Coronary artery (tissue), 2 donors: ENCODE data around the gene NHS.

ENCODE experiments used
- DNase-seq: peaks from one replicate; pipeline ENCODE4 v3.0.0-alpha.2; 2017; ENCODE audit warnings: low spot score
- H3K27ac ChIP-seq, 2 donors: fragments of 200-600 bp; sonication (generic); one replicate each; pipeline ENCODE4 v1.5.1; 2016 to 2019
- H3K4me3 ChIP-seq: fragments of 200-600 bp; sonication (generic); 2 replicates; pipeline ENCODE4 v1.5.1; 2016; ENCODE audit warnings: mild to moderate bottlenecking, moderate library complexity
- TF ChIP-seq, protein P1 (sequence below): fragments of 200-600 bp; sonication (generic); IDR thresholded peaks from one replicate; pipeline ENCODE4 v1.5.1; 2019; ENCODE audit warnings: antibody characterized with exemption

NHS gene

DNA sequence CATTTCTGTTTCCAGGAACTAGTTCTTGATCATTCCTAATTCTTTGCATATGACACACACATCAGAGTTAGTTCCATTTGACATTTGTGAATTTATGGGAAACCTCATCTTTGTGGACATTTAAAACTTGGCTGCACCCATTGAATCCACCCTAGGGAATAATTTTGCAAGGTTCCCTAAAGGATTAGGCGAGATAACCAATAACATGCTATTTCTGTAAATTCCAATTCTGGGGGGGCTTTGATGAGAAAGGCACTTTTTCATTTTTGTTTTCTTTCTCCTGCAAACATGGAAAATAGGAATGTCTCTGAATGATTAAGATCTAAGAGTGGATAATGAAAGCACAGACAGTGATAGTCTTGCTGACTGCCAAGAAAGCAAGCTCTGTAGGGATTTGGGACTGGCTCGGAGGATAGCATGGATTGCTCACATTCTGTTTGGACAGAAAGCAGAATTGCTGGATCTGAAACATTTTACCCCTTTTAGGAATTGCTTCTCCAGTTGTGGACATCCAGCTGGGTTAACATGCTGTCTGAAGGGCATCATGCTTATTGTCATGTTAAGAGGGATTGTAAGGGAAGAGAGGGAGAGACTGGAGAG is 145.1 kb downstream of the NHS start:
- no peak for DNase-seq
- TF ChIP-seq, protein P1, sequence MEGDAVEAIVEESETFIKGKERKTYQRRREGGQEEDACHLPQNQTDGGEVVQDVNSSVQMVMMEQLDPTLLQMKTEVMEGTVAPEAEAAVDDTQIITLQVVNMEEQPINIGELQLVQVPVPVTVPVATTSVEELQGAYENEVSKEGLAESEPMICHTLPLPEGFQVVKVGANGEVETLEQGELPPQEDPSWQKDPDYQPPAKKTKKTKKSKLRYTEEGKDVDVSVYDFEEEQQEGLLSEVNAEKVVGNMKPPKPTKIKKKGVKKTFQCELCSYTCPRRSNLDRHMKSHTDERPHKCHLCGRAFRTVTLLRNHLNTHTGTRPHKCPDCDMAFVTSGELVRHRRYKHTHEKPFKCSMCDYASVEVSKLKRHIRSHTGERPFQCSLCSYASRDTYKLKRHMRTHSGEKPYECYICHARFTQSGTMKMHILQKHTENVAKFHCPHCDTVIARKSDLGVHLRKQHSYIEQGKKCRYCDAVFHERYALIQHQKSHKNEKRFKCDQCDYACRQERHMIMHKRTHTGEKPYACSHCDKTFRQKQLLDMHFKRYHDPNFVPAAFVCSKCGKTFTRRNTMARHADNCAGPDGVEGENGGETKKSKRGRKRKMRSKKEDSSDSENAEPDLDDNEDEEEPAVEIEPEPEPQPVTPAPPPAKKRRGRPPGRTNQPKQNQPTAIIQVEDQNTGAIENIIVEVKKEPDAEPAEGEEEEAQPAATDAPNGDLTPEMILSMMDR = no peak
- Histone ChIP-seq H3K27ac (peak overlapping the region; percentile 11 to 53), H3K4me3 (no peak overlapping the region)

DNA sequence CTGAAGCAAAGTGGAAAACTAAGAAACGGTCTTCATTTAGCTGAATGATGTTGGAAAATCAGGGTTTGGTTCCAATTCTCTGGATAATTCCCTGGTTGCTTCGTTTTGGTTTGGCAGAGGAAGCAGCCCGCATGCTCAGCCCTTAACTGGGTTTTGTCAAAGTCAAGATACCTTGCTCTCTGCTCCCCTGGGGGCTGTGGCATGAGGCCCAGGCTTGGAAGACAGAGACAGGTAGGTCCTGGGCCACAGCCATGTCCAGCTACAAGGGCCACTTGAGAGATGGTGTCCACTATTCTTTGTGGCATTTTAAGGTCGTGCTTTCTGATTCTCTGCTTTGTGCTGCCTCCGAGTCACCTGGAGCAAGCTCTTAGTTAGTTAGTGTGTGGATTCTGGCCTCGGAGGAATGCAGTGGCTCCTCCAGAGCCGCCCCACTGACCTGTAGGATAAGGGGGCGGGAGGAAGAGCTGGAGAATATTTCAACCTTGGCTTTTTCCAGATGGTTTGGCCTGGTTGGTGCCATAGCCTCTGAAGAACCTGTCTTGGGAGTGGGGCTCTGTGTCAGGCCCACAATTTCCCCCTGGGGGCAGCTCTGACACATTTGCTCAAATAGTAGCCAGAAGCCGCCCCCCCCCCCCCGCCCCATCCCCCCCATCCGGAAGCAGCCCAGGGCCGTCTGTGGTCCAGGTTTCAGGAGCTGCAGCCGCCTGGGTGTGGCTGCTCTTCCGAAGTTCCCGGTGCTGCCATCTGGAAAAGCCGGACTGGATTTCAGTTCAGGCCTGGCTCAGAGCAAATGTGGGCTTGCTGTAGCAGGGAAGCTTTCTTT is 147.1 kb downstream of the NHS start:
- DNase-seq = no peak
- Histone ChIP-seq H3K27ac (no peak overlapping the region), H3K4me3 (no peak overlapping the region)
- TF ChIP-seq, protein P1 = no peak

DNA sequence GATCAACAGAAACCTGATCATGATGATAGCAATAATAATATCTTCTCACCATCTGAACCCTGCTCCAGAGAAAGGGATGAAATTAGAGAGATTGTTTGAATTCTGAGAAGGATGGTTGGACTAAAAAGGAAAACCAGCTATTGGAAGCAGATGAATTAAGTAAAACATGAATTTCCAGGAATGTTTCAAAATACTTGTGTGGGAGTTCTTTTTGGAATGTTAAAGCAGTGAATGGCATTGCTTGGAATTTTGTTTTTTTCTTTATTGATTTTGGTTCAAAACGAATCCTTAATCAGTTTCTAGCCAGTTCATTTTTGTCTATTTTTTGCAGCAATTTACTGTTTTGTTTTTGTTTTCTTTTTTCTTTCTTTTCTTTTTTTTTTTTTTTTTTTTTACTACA is 150.3 kb downstream of the NHS start:
- TF ChIP-seq, protein P1 = no peak
- DNase-seq = no peak
- no peak overlapping the region for H3K27ac ChIP-seq
- H3K4me3 ChIP-seq = no peak overlapping the region

DNA sequence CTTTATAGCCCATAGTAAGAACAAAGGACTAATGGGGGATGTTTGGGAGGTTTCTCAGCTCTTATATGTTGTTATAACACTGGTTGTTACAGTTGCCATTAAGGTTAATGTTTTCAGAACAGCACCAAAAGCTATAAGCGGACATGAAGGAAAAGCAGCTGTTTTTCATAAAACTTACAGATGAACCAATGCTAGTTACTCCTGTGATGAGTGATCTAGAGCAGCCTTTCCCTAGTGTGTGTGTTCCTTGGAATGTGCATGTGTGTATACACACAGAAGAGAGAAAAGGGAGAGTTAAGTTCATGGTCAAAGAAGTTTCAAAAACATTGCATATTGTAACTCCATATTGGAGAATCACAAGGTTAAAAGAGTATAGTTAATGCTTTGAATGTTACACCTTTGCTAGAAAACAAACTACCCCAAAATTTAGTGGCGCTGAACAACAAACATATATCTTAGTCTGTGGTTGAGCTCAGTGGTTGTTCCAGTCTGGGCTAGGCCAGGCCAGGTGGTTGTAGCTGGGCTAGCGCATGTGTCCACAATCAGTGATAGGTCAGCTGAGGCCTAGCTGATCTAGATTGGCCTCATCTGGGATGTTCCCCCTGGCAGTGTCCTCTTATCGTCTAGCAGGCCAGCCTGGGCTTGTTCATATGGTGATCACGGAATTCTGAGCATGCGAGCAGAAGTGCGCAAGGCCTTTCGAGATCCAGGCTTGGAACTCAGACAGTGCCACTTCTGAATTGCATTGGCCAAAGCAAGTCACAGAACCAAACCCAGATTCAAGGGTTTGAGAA is 151.0 kb downstream of the NHS start:
- H3K27ac ChIP-seq = no peak overlapping the region
- H3K4me3 ChIP-seq = no peak overlapping the region
- DNase-seq = no peak
- TF ChIP-seq, protein P1 = no peak

DNA sequence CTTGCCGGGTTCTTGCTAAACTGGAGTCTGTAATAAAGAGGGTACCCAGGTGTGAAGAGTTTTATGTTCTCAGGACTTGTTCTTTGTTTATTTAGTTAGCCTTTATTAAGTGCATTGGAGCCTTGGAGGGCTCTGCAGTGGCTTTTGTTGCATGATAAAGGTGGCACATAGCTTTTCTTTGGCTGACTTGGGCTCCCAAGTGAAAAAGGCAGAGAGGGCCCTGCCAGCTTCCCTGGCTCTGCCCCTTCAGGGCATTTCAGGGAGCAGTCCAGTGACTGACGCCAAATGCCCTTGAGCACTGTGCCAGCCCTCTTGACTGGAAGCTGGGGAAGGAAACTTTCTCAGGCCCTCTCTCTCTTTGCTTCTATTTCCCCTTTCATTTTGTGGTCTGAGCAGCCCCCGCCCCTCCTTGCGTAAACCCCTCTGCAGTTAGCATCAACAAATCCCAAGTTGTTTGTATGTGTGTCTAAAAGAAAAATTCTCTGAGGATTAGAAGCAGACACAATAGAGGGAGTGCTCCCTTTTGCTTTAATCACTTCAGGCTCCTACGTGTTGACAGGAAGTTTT is 152.2 kb downstream of the NHS start:
- TF ChIP-seq, protein P1 = no peak
- Histone ChIP-seq H3K27ac (peak overlapping the region; percentile 14 to 42), H3K4me3 (no peak overlapping the region)
- DNase-seq = no peak

DNA sequence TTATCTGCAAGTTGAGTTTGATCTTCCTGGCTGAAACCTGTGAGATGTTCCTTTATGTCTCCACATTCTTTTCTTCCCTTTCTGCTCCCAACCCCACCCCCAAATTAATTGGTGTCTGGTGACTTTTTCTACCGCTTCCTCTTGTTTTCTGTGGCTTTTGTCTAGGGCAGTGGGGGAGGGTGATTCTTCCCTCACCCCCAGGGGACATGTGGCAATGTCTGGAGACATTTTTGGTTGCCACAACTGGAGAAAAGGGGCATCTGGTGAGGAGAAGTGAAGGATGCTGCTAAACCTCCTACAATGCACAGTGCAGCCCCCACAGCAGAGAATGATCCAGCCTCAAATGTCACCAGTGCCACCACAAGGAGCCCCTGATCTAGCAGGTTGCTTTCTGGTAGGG is 152.9 kb downstream of the NHS start:
- peak overlapping the region in 1 of 2 donors; percentile 42 for H3K27ac ChIP-seq
- no peak overlapping the region for H3K4me3 ChIP-seq
- TF ChIP-seq, protein P1 = no peak
- DNase-seq = no peak
